Measurements from ENCODE around the gene BBS12.

DNA sequence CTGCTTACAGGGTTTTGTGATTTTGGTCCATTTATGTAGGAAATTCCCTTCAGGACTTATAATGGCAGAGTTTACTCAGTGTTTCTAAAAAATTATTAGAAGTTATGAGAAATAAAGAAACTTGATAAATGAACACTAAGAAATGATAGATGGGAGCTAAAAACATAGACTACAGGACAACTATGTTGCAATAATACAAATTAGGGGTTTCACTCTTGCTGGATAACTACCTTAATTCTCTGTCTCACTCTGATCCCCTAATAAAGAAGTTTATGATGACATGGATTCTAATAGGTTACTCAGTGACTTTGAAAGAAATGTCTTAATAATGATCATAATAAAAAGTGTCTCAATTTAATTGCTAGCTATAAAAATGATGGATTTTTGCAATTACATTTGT is 23.3 kb upstream of the BBS12 start:
- TF ChIP-seq, protein P1, sequence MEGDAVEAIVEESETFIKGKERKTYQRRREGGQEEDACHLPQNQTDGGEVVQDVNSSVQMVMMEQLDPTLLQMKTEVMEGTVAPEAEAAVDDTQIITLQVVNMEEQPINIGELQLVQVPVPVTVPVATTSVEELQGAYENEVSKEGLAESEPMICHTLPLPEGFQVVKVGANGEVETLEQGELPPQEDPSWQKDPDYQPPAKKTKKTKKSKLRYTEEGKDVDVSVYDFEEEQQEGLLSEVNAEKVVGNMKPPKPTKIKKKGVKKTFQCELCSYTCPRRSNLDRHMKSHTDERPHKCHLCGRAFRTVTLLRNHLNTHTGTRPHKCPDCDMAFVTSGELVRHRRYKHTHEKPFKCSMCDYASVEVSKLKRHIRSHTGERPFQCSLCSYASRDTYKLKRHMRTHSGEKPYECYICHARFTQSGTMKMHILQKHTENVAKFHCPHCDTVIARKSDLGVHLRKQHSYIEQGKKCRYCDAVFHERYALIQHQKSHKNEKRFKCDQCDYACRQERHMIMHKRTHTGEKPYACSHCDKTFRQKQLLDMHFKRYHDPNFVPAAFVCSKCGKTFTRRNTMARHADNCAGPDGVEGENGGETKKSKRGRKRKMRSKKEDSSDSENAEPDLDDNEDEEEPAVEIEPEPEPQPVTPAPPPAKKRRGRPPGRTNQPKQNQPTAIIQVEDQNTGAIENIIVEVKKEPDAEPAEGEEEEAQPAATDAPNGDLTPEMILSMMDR (conservative IDR thresholded peaks at IDR 0.05), result no peak
- TF ChIP-seq ZFX (IDR thresholded peaks at IDR 0.05), result no peak

Data from C4-2B (cell line).